ENCODE measurements around the gene MORF4L2. TPM values are rescaled to one million over a fixed set of nuclear protein-coding genes. Genes with fewer than 3 reads are reported as not detected.

MORF4L2 gene
- total RNA-seq, 2 experiments from 2014 or later, result 165 to 257 TPM

- Histone ChIP-seq H3K27ac (ENCODE audit: low read depth, low read length, poor library complexity, severe bottlenecking) (no peak overlapping the region), H3K4me3 (ENCODE audit: low read depth, low read length, poor library complexity, severe bottlenecking) (no peak overlapping the region), H4K20me1 (ENCODE audit: insufficient read depth, low read length) (no peaks in the 10 kb centered on the region), H3K79me2 (ENCODE audit: insufficient read depth, low read depth, low read length) (no peaks in the 10 kb centered on the region), H3K36me3 (ENCODE audit: insufficient read depth, low read length) (no peaks in the 10 kb centered on the region), H3K4me1 (ENCODE audit: insufficient read depth, low read length, poor library complexity, severe bottlenecking) (peaks cover 21% of the 10 kb centered on the region), H3K9me2 (ENCODE audit: insufficient read depth, low read length) (no peaks in the 10 kb centered on the region), H2AFZ (ENCODE audit: low read length) (no peak overlapping the region), H3K9me3 (ENCODE audit: low read length) (no peaks in the 10 kb centered on the region), H3K4me2 (ENCODE audit: low read length) (no peak overlapping the region)
- POLR2A ChIA-PET, result no interaction called here
- TF ChIP-seq, protein P1, sequence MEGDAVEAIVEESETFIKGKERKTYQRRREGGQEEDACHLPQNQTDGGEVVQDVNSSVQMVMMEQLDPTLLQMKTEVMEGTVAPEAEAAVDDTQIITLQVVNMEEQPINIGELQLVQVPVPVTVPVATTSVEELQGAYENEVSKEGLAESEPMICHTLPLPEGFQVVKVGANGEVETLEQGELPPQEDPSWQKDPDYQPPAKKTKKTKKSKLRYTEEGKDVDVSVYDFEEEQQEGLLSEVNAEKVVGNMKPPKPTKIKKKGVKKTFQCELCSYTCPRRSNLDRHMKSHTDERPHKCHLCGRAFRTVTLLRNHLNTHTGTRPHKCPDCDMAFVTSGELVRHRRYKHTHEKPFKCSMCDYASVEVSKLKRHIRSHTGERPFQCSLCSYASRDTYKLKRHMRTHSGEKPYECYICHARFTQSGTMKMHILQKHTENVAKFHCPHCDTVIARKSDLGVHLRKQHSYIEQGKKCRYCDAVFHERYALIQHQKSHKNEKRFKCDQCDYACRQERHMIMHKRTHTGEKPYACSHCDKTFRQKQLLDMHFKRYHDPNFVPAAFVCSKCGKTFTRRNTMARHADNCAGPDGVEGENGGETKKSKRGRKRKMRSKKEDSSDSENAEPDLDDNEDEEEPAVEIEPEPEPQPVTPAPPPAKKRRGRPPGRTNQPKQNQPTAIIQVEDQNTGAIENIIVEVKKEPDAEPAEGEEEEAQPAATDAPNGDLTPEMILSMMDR (conservative IDR thresholded peaks at IDR 0.05; ENCODE audit: low read length), result no peak
- no peak for TF ChIP-seq EZH2phosphoT487 (IDR thresholded peaks at IDR 0.05; ENCODE audit: borderline replicate concordance, low read depth, low read length)
- no TSS peak for BruUV-seq (replicated peaks)
- CTCF ChIA-PET (ENCODE audit: unreplicated experiment), result no interaction called here
- intact Hi-C loops (cut with micrococcal nuclease; ENCODE audit: unreplicated experiment), result no loop called here
- DNase-seq (ENCODE audit: low spot score), result no peak
These were observed 59.6 kb downstream of the MORF4L2 start for GRCh38 chrX:103626855-103627254.

Other genes starting within 250 kb of the MORF4L2 start
- gene RAB40A, start 167.2 kb downstream of the MORF4L2 start, total RNA-seq (2014; rRNA removed; shearing (Covaris generic)), result 0.10 and 0.50 TPM in 2 replicates
- 0.38 and 0.66 TPM in 2 replicates for gene RAB40A, start 167.2 kb downstream of the MORF4L2 start, total RNA-seq (2022)
- 4.5 and 15.1 TPM in 2 replicates for gene TCEAL4, start 101.2 kb downstream of the MORF4L2 start, total RNA-seq (2014; rRNA removed; shearing (Covaris generic))
- 8.8 and 9.9 TPM in 2 replicates for gene TCEAL4, start 101.2 kb downstream of the MORF4L2 start, total RNA-seq (2022)
- 0.19 and 0.33 TPM in 2 replicates for gene TCEAL3, start 78.7 kb downstream of the MORF4L2 start, total RNA-seq (2014; rRNA removed; shearing (Covaris generic))
- 4.0 and 5.5 TPM in 2 replicates for gene TCEAL3, start 78.7 kb downstream of the MORF4L2 start, total RNA-seq (2022)
- gene TCEAL1, start 57.7 kb downstream of the MORF4L2 start, total RNA-seq (2014; rRNA removed; shearing (Covaris generic)), result 11.7 and 28.2 TPM in 2 replicates
- gene TCEAL1, start 57.7 kb downstream of the MORF4L2 start, total RNA-seq (2022), result 17.4 and 18.1 TPM in 2 replicates
- gene TMEM31, start 24.2 kb upstream of the MORF4L2 start, total RNA-seq (2014; rRNA removed; shearing (Covaris generic)), result not detected in 2 replicates
- gene TMEM31, start 24.2 kb upstream of the MORF4L2 start, total RNA-seq (2022), result 0.53 and 0.65 TPM in 2 replicates
- not detected in 2 replicates for gene PLP1, start 90.1 kb upstream of the MORF4L2 start, total RNA-seq (2014; rRNA removed; shearing (Covaris generic))
- not detected in 2 replicates for gene PLP1, start 90.1 kb upstream of the MORF4L2 start, total RNA-seq (2022)
- gene RAB9B, start 145.6 kb upstream of the MORF4L2 start, total RNA-seq (2014; rRNA removed; shearing (Covaris generic)), result 1.3 and 2.2 TPM in 2 replicates
- gene RAB9B, start 145.6 kb upstream of the MORF4L2 start, total RNA-seq (2022), result 1.4 TPM in 2 replicates

Data from OCI-LY7 (cell line).